ENCODE measurements around the gene RIPOR1. TPM values are rescaled to one million over a fixed set of nuclear protein-coding genes. Genes with fewer than 3 reads are reported as not detected.

RIPOR1 gene
- total and polyA plus RNA-seq, 2 experiments from 2014 or later: 29.5 to 35.7 TPM

DNA sequence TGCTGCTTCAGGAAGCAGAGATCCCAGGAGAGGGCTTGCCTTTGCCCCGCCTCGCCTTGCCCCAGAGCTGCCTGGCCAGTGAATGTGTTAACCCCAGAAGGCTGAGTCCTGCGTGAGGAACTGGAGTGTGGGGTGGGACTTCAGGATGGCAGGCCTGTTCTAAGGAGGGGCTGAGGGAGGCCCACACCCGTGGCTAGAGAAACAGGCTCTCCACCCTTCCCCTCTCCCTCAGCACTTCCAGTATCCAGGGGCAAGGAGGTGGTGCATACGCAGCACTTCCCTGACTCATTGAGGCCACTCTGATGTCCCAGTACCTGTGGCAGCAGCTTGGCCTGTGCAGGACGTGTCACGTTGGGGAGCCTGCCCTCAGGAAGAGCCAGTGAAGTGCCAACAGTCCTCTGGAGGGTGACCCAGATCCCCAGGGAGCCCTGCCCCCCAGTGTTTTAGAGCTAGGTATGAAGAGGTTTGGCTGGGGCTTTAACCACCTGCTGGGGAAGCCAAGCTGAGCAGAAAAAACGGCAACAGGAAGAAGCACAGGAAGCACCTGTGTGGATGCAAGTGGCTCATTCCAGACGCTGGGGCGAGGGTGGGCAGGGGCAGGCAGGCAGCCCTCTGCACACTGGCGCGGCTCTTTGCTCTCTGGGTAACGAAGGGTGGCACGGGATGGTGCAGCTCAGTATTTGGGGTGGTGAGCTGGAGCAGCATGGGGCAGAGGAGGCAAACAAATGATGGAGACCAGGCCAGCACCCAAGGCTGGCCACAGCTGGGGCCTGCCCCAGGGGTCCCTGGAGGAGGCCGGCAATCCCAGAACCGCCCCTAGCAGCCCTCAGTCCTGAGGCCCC, 19.0 kb downstream of the RIPOR1 start:
- Histone ChIP-seq H3K4me3 (no peak overlapping the region), H3K27me3 (no peaks in the 10 kb centered on the region), H3K36me3 (peaks cover 2% of the 10 kb centered on the region), H3K27ac (no peak overlapping the region), H3K4me1 (ENCODE audit: low read depth) (no peaks in the 10 kb centered on the region), H3K9me3 (ENCODE audit: low read depth) (no peaks in the 10 kb centered on the region)
- no peak for DNase-seq (ENCODE audit: low read depth in 1 of 2, low spot score in 1 of 2)
- TF ChIP-seq CTCF (IDR thresholded peaks at IDR 0.05; ENCODE audit: low read depth, low read length): no peak

- Histone ChIP-seq H3K36me3 (peaks cover 2% of the 10 kb centered on the region), H3K27me3 (no peaks in the 10 kb centered on the region), H3K27ac (no peak overlapping the region), H3K9me3 (ENCODE audit: low read depth) (no peaks in the 10 kb centered on the region), H3K4me1 (ENCODE audit: low read depth) (no peaks in the 10 kb centered on the region), H3K4me3 (no peak overlapping the region)
- no peak for DNase-seq (ENCODE audit: low read depth in 1 of 2, low spot score in 1 of 2)
- no peak for TF ChIP-seq CTCF (IDR thresholded peaks at IDR 0.05; ENCODE audit: low read depth, low read length)
Observed at GRCh38 chr16:67548265-67549126, 19.9 kb downstream of the RIPOR1 start.

- no peaks in the 10 kb centered on the region for H3K27me3 ChIP-seq
- H3K36me3 ChIP-seq: peaks cover 2% of the 10 kb centered on the region
- no peaks in the 10 kb centered on the region for H3K4me1 ChIP-seq (ENCODE audit: low read depth)
- H3K9me3 ChIP-seq (ENCODE audit: low read depth): no peaks in the 10 kb centered on the region
- DNase-seq (ENCODE audit: low read depth in 1 of 2, low spot score in 1 of 2): no peak
- no peak overlapping the region for H3K27ac ChIP-seq
- H3K4me3 ChIP-seq: no peak overlapping the region
- TF ChIP-seq CTCF (IDR thresholded peaks at IDR 0.05; ENCODE audit: low read depth, low read length): no peak
Observed at GRCh38 chr16:67549240-67549639, 20.6 kb downstream of the RIPOR1 start.

DNA sequence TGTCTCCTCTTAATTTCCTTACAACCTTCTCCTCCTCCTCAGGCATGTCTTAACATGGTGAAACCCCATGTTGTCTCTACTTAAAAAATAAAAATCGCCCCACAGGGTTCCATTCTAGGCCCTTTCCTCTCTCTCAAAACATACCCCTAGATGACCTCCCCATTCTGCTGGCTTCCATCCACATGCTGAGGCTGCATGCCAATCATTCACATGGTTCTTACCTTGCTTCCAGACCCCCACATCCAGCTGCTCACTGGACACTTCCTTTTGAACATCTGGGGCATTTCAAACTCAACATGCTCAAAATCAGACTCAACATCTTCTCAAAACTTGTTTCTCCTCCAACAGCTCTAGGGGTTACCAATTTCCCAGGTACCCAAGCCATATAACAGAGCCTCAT, 21.3 kb downstream of the RIPOR1 start:
- Histone ChIP-seq H3K4me3 (no peak overlapping the region), H3K4me1 (ENCODE audit: low read depth) (no peaks in the 10 kb centered on the region), H3K27ac (no peak overlapping the region), H3K27me3 (no peaks in the 10 kb centered on the region), H3K9me3 (ENCODE audit: low read depth) (no peaks in the 10 kb centered on the region), H3K36me3 (peaks cover 2% of the 10 kb centered on the region)
- TF ChIP-seq CTCF (IDR thresholded peaks at IDR 0.05; ENCODE audit: low read depth, low read length): no peak
- no peak for DNase-seq (ENCODE audit: low read depth in 1 of 2, low spot score in 1 of 2)

- DNase-seq (ENCODE audit: low read depth in 1 of 2, low spot score in 1 of 2): no peak
- H3K27me3 ChIP-seq: no peaks in the 10 kb centered on the region
- no peak overlapping the region for H3K27ac ChIP-seq
- no peaks in the 10 kb centered on the region for H3K36me3 ChIP-seq
- H3K4me1 ChIP-seq (ENCODE audit: low read depth): no peaks in the 10 kb centered on the region
- no peak overlapping the region for H3K4me3 ChIP-seq
- no peaks in the 10 kb centered on the region for H3K9me3 ChIP-seq (ENCODE audit: low read depth)
- no peak for TF ChIP-seq CTCF (IDR thresholded peaks at IDR 0.05; ENCODE audit: low read depth, low read length)
Observed at GRCh38 chr16:67551091-67551490, 22.5 kb downstream of the RIPOR1 start.
